Measurements from ENCODE around the gene HMGCS1.
"Not testable (repeated sequence)": the region's sequence is repeated elsewhere in the genome, so short reads cannot be mapped to it uniquely, and the experiment has no call there.

HMGCS1 gene

DNA sequence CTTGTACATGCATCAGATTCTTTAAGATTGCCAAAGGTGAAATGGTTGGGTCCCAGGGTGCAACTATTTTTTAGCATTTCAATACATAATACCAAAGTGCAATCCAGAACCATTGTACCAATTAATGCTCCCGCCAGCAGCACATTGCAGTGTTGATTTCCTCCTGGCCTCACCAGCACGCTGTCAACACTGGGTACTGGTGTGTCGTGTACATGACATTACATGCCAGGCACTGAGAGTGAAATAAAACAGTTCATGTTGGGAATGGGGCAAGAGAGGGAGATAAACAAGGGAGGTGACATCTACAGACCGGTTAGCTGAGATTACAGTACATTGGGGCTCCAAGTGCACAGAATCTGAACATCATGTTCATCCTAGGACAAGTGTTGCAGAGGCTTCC lies 37.8 kb downstream of the HMGCS1 start:
- no peak for DNase-seq (ENCODE audit: low read depth in 1 of 2, low spot score in 1 of 2)

DNA sequence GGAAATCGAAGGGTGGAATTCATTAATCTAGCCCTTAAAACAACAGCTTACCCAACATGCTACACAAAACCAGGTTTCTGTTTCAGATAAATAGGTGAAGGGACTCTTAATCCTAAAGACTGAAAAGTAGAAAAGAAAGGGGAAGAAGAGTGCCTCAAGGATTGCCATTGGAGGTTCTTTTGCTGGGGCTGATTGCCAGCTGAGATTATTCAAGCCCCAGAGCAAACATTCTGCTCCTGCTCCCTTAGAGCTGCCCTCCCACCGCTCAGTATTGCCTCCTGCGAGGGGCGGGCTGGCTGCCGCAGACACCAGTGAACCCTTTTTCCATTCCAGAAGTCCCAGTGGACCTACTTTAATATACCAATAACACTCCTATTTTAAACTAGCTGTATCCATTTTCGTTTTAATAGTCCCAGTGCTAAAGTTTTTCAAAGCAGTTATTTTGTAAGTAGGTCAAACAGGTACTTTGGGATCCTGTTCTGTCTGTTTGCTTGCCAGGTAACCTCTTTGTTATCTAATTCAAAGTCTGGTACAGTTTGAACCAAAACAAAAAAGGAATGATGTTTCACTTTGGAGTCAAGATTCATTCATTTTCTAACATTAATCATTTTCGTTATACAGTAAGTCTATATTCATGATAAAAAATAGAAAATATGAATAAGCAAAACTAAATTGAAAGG lies 38.6 kb downstream of the HMGCS1 start:
- DNase-seq (ENCODE audit: low read depth in 1 of 2, low spot score in 1 of 2), result no peak

DNA sequence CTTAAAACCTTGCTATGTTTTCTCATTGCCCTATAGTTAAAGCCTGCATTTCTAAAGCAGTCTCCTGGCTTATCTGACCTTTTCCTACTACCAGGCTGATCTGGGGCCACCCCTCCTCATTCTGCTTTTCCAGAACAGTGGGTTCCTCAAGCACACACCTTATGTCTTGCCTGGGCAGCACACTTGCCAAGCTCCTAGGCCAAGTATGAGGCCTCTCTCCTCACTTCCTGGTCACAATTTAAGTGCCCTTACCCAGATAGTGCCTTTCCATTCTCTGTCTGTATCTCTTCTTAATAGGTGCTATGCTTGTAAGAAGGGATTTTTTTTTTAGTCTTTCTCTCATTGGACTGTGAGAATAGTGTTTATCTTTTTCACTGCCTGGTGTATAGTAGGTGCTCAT lies 39.7 kb downstream of the HMGCS1 start:
- no peak for DNase-seq (ENCODE audit: low read depth in 1 of 2, low spot score in 1 of 2)

DNA sequence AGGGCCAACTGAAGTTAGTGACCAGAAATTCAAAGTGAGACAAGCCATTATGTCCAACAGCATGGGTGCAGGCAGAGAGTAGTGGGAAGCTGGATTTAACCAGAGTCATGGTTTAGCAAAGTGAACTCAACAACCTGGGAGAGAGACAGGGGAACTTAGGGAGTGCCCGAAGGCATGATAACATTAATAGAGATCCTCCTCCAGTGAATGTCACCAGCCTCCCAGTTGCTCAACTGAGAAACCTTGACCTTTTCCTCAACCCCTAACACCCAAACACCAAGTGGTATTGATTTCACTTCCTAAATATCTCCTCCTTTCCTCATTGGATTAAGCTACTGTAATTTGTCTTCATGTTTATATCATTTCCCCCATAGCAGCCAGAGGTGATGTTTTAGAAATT lies 42.6 kb downstream of the HMGCS1 start:
- DNase-seq (ENCODE audit: low read depth in 1 of 2, low spot score in 1 of 2), result no peak

DNA sequence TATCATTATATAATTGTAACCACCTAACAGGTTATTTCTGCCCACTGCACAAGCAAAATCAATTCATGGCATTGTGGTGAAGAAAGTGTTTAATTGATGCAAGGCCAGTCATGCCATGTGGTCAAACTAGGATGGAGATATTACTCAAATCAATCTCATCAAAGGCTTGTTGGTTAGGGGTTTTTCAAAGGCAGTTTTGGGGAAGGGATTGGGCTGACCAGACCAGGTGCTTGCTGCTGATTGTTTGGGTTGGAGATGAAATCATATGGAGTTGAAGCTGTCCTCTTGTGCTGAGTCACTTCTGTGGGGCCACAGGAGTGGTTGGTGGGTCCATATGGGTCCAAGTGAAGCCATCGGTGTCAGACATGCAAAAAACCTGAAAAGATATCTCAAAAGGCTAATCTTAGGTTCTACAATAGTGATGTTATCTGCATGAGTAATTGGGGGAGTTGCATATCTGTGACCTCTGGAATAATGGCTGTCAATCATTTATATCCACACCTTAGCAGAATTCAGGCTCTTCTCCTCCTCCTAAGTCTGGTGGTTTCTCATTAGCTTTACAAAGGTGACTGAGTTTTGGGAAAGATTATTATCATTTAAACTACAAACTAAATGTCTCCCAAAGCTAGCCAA lies 44.9 kb downstream of the HMGCS1 start:
- no peak for DNase-seq (ENCODE audit: low read depth in 1 of 2, low spot score in 1 of 2)

DNA sequence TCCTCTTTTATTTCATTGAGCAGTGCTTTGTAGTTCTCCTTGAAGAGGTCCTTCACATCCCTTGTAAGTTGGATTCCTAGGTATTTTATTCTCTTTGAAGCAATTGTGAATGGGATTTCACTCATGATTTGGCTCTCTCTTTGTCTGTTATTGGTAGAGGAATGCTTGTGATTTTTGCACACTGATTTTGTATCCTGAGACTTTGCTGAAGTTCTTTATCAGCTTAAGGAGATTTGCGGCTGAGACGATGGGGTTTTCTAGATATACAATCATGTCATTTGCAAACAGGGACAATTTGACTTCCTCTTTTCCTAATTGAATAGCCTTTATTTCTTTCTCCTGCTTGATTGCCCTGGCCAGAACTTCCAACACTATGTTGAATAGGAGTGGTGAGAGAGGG lies 50.9 kb downstream of the HMGCS1 start:
- DNase-seq (ENCODE audit: low read depth in 1 of 2, low spot score in 1 of 2), result not testable (repeated sequence)

DNA sequence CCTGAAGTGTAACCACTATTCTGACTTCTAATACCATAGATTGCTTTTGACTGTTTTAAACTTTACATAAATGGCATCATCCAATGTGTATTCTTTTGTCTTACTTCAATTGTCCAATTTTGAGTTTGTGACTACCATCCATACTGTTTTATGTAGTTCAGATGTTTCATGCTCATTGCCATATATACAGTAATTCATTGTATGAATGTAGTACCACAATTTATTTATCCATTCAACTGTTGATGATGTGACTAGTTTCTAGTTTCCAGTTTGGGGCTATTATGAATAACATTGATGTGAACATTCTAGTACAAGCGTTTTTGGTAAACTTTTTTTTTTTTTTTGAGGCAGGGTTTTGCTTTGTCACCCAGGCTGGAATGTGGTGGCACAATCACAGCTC lies 55.1 kb downstream of the HMGCS1 start:
- DNase-seq (ENCODE audit: low read depth in 1 of 2, low spot score in 1 of 2), result no peak

DNA sequence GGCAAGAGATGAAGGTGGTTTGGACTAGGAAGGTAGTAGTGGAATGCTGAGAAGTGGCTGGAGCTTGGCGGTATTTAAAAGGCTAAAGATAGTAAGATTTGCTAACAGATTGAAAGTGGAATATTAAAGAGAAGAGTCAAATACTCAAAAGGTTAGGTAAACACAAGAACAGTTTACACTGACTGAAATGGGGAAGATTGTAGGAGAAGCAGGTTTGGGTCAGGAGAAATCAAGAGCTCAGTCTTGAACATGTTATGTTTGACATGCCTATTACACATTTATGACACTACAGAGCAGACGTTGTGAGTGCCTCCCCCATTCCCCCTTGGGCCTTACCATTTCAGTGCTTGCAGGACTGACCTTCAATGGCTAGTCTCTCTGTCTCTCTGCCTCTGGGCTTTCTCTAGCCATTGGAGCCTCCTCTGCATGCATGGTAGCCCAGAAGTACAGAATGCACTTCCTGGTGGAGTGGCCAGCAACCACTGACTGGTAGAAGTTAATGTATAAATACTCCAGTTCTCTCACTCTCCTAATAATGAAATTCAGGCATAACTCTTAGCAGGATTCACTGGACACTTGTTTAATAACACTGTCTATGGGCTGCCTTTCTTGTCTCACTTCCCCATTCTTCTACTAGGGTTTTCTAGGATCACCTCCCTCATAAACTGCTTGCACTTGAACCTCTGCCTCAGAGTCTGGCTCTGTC lies 56.8 kb downstream of the HMGCS1 start:
- no peak for DNase-seq (ENCODE audit: low read depth in 1 of 2, low spot score in 1 of 2)

DNA sequence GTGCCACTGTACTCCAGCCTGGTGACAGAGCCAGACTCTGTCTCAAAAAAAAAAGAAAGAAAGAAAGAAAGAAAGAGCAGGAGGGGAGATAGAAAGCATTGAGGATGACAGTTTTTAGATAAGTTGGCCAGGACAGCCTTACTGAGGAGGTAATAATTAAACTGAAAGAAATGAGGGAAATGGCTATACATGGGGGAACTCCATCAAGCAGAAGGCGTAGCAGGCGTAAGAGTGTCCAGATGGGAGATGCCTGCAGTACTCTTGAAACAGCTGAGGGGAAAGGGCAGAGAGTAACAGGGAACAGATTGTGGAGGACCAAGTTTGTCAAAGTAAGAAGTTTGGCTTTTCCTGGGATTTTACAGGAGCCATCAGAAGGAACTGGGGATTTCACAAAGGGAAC lies 57.5 kb downstream of the HMGCS1 start:
- DNase-seq (ENCODE audit: low read depth in 1 of 2, low spot score in 1 of 2), result no peak

DNA sequence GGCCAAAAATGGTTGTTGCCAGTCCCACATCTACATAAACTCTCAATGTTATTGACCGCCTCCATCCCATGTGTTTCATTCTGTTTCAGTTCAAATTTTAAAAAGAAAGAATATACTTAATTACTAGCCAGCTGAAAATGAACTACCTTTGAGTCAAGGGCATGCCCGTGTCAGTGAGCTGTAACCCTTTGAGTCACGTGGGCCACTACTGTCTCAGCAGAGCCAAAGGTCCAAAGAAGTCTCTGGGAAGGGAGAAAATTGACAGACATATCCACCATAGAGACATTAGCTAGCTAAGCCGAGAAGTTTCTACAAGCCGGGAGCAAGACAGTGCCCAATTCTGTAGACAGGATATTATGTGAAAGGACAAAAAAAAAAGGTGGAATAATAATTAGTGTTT lies 61.5 kb downstream of the HMGCS1 start:
- no peak for DNase-seq (ENCODE audit: low read depth in 1 of 2, low spot score in 1 of 2)

DNA sequence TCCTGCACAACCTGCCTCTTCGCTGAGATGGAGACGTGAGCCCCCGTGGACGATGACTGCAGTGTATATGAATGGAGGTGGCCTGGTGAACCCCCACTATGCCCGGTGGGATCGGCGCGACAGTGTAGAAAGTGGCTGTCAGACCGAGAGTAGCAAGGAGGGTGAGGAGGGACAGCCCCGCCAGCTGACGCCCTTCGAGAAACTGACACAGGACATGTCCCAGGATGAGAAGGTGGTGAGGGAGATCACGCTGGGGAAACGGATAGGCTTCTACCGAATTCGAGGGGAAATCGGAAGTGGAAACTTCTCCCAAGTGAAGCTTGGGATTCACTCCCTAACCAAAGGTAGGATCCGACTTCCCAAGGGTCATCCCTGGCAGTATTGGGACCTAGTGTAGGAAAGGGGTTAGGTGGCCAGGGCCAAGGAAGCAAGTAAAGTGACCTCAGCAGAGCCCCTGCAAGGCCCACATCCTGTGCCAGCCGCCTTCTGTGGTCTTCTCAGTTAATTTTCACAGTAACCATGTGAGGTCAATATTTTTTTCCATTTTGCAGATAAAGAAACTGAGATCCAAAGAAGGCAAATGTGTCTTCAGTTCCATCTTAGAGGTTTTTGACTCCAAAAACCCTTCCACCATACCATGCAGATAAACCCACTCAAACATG lies 67.4 kb downstream of the HMGCS1 start:
- DNase-seq (ENCODE audit: low read depth in 1 of 2, low spot score in 1 of 2), result no peak

DNA sequence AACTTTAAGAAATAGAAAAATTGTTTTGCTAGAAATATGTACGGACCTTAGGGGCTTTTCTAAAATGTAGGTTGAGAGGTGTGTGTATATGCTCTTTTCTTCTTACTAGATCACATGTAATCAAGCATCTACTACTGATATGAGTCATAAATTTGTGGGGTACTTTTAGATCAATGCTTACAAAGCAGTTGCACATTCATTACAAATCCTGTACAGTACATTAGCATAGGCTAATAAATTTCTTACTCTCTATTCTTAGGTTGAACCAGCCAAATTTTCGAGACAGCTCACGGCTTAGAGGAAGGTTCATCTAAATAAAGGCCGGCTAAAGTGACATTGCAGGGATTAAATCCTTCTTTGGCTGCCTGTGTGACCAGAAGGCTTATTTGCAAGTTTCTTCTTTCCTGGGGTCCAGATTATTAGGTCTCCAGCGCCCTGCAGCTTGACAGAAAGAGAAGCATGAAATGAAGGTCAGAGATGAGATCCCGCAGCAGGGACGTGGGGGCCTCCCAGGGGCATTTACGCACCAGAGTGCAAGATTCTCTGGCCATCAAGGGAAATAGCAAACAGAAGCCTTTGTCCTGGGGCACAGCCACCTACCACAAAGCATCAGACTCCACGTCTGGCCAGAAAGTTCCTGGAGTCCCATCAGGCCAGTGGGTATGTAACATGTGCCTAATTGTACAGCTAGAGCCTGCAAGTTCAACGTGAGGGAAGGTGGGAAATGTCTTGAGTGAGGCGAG lies 68.2 kb downstream of the HMGCS1 start:
- no peak for DNase-seq (ENCODE audit: low read depth in 1 of 2, low spot score in 1 of 2)

DNA sequence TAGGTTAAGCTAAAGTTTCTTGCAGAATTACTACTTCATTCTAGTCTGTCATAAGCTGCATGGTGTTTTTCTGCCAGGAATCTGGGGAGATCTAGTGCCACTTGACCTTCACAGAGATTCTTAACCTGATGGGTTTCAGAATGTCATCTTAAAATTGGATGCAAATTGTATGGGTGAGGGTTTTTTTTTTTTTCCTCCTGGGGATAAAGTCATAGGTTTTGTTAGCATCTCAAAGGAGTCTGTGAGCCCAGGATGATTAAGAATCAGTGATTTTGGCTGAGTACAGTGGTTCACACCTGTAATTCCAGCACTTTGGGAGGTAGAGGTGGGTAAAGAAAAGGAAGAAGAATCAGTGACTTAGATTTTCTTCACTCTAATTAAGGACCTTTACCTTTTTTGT lies 69.9 kb downstream of the HMGCS1 start:
- no peak for DNase-seq (ENCODE audit: low read depth in 1 of 2, low spot score in 1 of 2)

DNA sequence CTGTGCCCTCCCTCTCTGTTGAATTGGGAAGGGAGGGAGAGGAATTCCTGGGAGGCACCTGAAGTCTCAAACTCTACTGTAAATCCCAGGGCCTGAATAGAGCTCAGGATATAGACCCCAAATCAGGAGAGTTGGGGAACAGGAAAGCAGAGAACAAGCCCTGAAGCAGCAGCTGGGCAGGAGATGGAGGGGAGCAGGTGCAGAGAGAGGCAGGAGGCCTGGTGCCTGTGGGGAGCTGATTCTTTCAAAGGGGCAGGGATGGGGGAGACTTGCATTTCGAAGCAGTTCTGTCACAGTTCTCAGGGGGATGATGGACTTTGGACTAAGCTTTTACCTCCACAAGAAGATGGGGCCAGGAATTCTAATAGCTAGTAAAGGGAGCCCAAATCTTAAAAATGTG lies 71.0 kb downstream of the HMGCS1 start:
- no peak for DNase-seq (ENCODE audit: low read depth in 1 of 2, low spot score in 1 of 2)
